Pulmonary artery endothelial cell (primary cell): Measurements from ENCODE around the gene SCN5A. TPM values are rescaled to one million over a fixed set of nuclear protein-coding genes. Genes with fewer than 3 reads are reported as not detected.

Source experiments
- DNase-seq: peaks from one replicate; pipeline ENCODE4 v3.0.0-alpha.2; 2011; ENCODE audit warnings: low read depth, low spot score
- total RNA-seq: library from RNA; depleted of rRNA; stranded (reverse); fragments of >200 nt; gene quantifications from 2 replicates; pipeline ENCODE4 v1.2.3, GENCODE V29; 2014

The SCN5A gene
- total RNA-seq, 1 donor from 2014 or later = 13.6 TPM

GRCh38 chr3:38647217-38647970 is 2.1 kb downstream of the SCN5A start:
- no peak for DNase-seq

- DNase-seq = no peak
Measured at GRCh38 chr3:38646630-38647029, 2.9 kb downstream of the SCN5A start.

GRCh38 chr3:38646062-38646461 is 3.4 kb downstream of the SCN5A start:
- DNase-seq = no peak

- no peak for DNase-seq
Measured at GRCh38 chr3:38645601-38646000, 3.9 kb downstream of the SCN5A start.

- DNase-seq = no peak
Measured at GRCh38 chr3:38645076-38645475, 4.4 kb downstream of the SCN5A start.

- DNase-seq = no peak
Measured at GRCh38 chr3:38644662-38645053, 4.8 kb downstream of the SCN5A start.

GRCh38 chr3:38644016-38644661 is 5.3 kb downstream of the SCN5A start:
- no peak for DNase-seq

- DNase-seq = no peak
Measured at GRCh38 chr3:38643592-38643991, 5.9 kb downstream of the SCN5A start.

GRCh38 chr3:38643090-38643489 is 6.4 kb downstream of the SCN5A start:
- DNase-seq = no peak

- DNase-seq = no peak
Measured at GRCh38 chr3:38641461-38642110, 7.9 kb downstream of the SCN5A start.

GRCh38 chr3:38640661-38641452 is 8.6 kb downstream of the SCN5A start:
- DNase-seq = no peak

GRCh38 chr3:38638354-38638753 is 11.1 kb downstream of the SCN5A start:
- no peak for DNase-seq

GRCh38 chr3:38637906-38638305 is 11.6 kb downstream of the SCN5A start:
- no peak for DNase-seq

- no peak for DNase-seq
Measured at GRCh38 chr3:38636881-38637280, 12.6 kb downstream of the SCN5A start.

- DNase-seq = no peak
Measured at GRCh38 chr3:38636464-38636863, 13.0 kb downstream of the SCN5A start.

GRCh38 chr3:38634111-38634510 is 15.4 kb downstream of the SCN5A start:
- DNase-seq = no peak

GRCh38 chr3:38632989-38633388 is 16.5 kb downstream of the SCN5A start:
- no peak for DNase-seq

- DNase-seq = no peak
Measured at GRCh38 chr3:38630606-38631005, 18.9 kb downstream of the SCN5A start.

- no peak for DNase-seq
Measured at GRCh38 chr3:38630070-38630469, 19.4 kb downstream of the SCN5A start.

GRCh38 chr3:38628835-38629234 is 20.7 kb downstream of the SCN5A start:
- DNase-seq = no peak

- no peak for DNase-seq
Measured at GRCh38 chr3:38627956-38628355, 21.5 kb downstream of the SCN5A start.

GRCh38 chr3:38626171-38626570 is 23.3 kb downstream of the SCN5A start:
- no peak for DNase-seq
